ENCODE measurements around the gene ACER3.

Gene ACER3

DNA sequence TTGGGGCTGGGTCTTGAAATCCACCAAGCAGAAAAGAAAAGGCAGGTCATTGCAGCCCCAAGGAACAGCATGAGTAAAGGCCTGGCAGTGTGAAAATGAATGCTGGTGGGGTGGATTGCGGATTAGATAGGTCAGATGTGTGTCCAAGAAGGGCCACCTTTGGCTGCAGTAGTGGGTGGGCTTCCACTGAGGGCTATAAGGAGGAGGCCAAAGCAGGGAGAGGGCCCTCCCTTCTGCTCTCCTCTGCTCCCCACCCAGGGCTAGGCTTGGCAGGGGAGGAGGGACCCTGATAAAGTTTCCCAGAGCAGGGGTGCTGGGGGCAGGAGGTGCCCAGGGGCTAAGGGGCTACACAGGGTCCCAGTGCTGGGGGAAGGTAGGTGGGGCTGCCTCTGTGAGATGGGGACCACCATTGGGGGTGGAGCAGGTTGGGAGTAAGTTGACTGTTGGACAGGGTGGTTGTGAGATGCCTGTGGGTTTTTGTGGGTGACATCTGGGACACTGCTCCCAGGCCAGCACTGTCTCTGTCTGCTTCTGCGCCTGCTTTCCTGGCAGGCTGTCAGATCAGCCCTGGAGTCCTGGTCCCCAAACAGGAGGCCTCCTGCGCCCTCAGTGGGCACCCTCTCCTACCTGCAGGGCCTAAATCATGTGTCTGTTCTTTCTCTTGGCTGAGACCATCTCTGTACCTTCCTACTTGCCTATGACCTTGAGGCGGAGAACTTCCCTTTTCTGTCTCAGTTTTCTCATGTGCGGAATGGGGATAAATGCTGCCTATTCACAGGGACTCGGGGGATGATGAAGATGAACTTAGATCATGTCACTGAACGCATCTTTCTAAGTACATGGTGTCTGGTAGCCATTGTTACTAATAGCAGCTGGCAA, 208.0 kb downstream of the ACER3 start:
- Histone ChIP-seq H3K4me1 (ENCODE audit: control insufficient read depth in 2 of 2, insufficient read depth in 1 of 2, low read depth in 1 of 2, low read length in 2 of 2) (peaks cover 10 to 25% of the 10 kb centered on the region in 2 donors), H3K27me3 (ENCODE audit: control insufficient read depth in 3 of 3, insufficient read depth in 3 of 3, low read depth in 1 of 3, low read length in 3 of 3) (peaks cover 0 to 3% (median 0%) of the 10 kb centered on the region in 3 experiments), H3K18ac (ENCODE audit: low read length) (peak overlapping the region; percentile 38), H2BK5ac (ENCODE audit: low read length) (peak overlapping the region; percentile 76), H4K91ac (ENCODE audit: low read depth, low read length, poor library complexity) (no peak overlapping the region), H3K27ac (replicated peaks; ENCODE audit: low read length) (no peak overlapping the region), H2BK120ac (ENCODE audit: low read depth, low read length) (no peak overlapping the region), H2AK5ac (ENCODE audit: low read depth, low read length) (peak overlapping the region; percentile 66), H4K8ac (ENCODE audit: low read depth, low read length) (no peak overlapping the region), H2BK12ac (ENCODE audit: low read length) (no peak overlapping the region), H3K4me2 (ENCODE audit: insufficient read depth, low read length, poor library complexity, severe bottlenecking) (no peak overlapping the region), H3K9ac (ENCODE audit: low read depth, low read length, poor library complexity) (no peak overlapping the region), H2BK15ac (ENCODE audit: low read length) (peak overlapping the region; percentile 70), H3K23ac (ENCODE audit: low read depth, low read length, poor library complexity) (no peak overlapping the region), H3K9me3 (replicated peaks in 1 of 2; ENCODE audit: control insufficient read depth in 2 of 2, insufficient read depth in 1 of 2, low read depth in 1 of 2, low read length in 2 of 2) (no peaks in the 10 kb centered on the region), H2AFZ (ENCODE audit: low read length) (no peak overlapping the region), H3K14ac (ENCODE audit: low read length) (no peak overlapping the region), H3K4me3 (ENCODE audit: low read length in 2 of 2) (peak overlapping the region in 1 of 2 donors; percentile 83), H3K79me1 (ENCODE audit: low read depth, low read length) (peaks cover 2% of the 10 kb centered on the region), H3K4ac (ENCODE audit: low read length) (no peak overlapping the region), H3K36me3 (replicated peaks in 1 of 2; ENCODE audit: control insufficient read depth in 2 of 2, insufficient read depth in 2 of 2, low read length in 2 of 2) (peaks cover 0 to 14% of the 10 kb centered on the region in 2 donors)
- WGBS, 2 donors (ENCODE audit: extremely low coverage in 2 of 2, insufficient read length in 2 of 2, insufficient replicate concordance in 1 of 2), result no CpG with 5 or more reads among the region's 7 CpGs
- no peak for DNase-seq (ENCODE audit: low spot score)

GRCh38 chr11:77069336-77069968, 208.7 kb downstream of the ACER3 start:
- Histone ChIP-seq H2AFZ (ENCODE audit: low read length) (no peak overlapping the region), H3K27ac (replicated peaks; ENCODE audit: low read length) (no peak overlapping the region), H3K9ac (ENCODE audit: low read depth, low read length, poor library complexity) (no peak overlapping the region), H4K8ac (ENCODE audit: low read depth, low read length) (no peak overlapping the region), H2BK15ac (ENCODE audit: low read length) (peak overlapping the region; percentile 73), H2BK5ac (ENCODE audit: low read length) (no peak overlapping the region), H3K23ac (ENCODE audit: low read depth, low read length, poor library complexity) (no peak overlapping the region), H3K36me3 (replicated peaks in 1 of 2; ENCODE audit: control insufficient read depth in 2 of 2, insufficient read depth in 2 of 2, low read length in 2 of 2) (peaks cover 0 to 14% of the 10 kb centered on the region in 2 donors), H3K27me3 (ENCODE audit: control insufficient read depth in 3 of 3, insufficient read depth in 3 of 3, low read depth in 1 of 3, low read length in 3 of 3) (peaks cover 0 to 3% (median 0%) of the 10 kb centered on the region in 3 experiments), H2AK5ac (ENCODE audit: low read depth, low read length) (peak overlapping the region; percentile 33), H3K4ac (ENCODE audit: low read length) (no peak overlapping the region), H3K18ac (ENCODE audit: low read length) (peak overlapping the region; percentile 27), H3K4me3 (ENCODE audit: low read length in 2 of 2) (no peak overlapping the region), H3K14ac (ENCODE audit: low read length) (peak overlapping the region; percentile 60), H3K4me1 (ENCODE audit: control insufficient read depth in 2 of 2, insufficient read depth in 1 of 2, low read depth in 1 of 2, low read length in 2 of 2) (peaks cover 10 to 25% of the 10 kb centered on the region in 2 donors), H3K4me2 (ENCODE audit: insufficient read depth, low read length, poor library complexity, severe bottlenecking) (no peak overlapping the region), H4K91ac (ENCODE audit: low read depth, low read length, poor library complexity) (no peak overlapping the region), H2BK12ac (ENCODE audit: low read length) (no peak overlapping the region), H3K79me1 (ENCODE audit: low read depth, low read length) (peaks cover 2% of the 10 kb centered on the region), H2BK120ac (ENCODE audit: low read depth, low read length) (no peak overlapping the region), H3K9me3 (replicated peaks in 1 of 2; ENCODE audit: control insufficient read depth in 2 of 2, insufficient read depth in 1 of 2, low read depth in 1 of 2, low read length in 2 of 2) (no peaks in the 10 kb centered on the region)
- WGBS, 2 donors (ENCODE audit: extremely low coverage in 2 of 2, insufficient read length in 2 of 2, insufficient replicate concordance in 1 of 2), result no CpG with 5 or more reads among the region's 6 CpGs
- DNase-seq (ENCODE audit: low spot score), result no peak

DNA sequence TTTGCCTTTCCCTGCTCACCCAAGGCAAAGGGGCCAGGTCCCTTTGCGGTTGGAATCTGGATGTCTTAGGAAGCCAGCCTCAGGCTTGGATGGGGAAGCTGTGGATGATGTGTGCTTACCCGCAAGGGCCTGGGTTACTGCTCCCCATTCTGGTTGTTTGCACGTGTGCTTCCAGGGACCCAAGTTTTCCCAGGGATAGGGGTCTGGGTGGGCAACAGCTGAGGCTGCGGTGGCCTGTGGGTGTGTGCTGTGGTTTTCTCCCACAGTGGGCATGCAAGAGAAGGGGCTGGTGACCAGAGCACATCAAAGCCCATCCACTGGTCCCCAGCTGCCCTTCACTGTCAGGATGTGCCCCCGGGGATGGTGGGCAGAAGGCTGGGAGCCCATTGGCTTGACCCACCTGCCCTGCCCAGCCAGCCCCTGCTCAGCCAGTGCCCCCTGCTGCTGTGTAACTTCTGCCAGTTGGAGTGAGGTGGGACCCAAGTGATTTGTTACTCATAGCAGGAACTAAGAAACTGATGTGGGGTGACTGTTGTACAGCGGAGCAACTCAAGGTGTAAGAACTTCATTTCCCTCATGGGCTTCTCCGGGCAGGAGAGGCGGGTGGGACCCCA, 209.4 kb downstream of the ACER3 start:
- no peak overlapping the region for H2AFZ ChIP-seq (ENCODE audit: low read length)
- H3K4me1 ChIP-seq (ENCODE audit: control insufficient read depth in 2 of 2, insufficient read depth in 1 of 2, low read depth in 1 of 2, low read length in 2 of 2), result peaks cover 10 to 25% of the 10 kb centered on the region in 2 donors
- no peaks in the 10 kb centered on the region for H3K27me3 ChIP-seq (ENCODE audit: control insufficient read depth in 3 of 3, insufficient read depth in 3 of 3, low read depth in 1 of 3, low read length in 3 of 3)
- no peak overlapping the region for H2BK120ac ChIP-seq (ENCODE audit: low read depth, low read length)
- no peak overlapping the region for H2BK12ac ChIP-seq (ENCODE audit: low read length)
- no peak for DNase-seq (ENCODE audit: low spot score)
- peak overlapping the region; percentile 68 for H2AK5ac ChIP-seq (ENCODE audit: low read depth, low read length)
- H3K9ac ChIP-seq (ENCODE audit: low read depth, low read length, poor library complexity), result no peak overlapping the region
- H3K9me3 ChIP-seq (replicated peaks in 1 of 2; ENCODE audit: control insufficient read depth in 2 of 2, insufficient read depth in 1 of 2, low read depth in 1 of 2, low read length in 2 of 2), result no peaks in the 10 kb centered on the region
- no peak overlapping the region for H3K4ac ChIP-seq (ENCODE audit: low read length)
- H3K4me2 ChIP-seq (ENCODE audit: insufficient read depth, low read length, poor library complexity, severe bottlenecking), result no peak overlapping the region
- H2BK15ac ChIP-seq (ENCODE audit: low read length), result peak overlapping the region; percentile 73
- H3K79me1 ChIP-seq (ENCODE audit: low read depth, low read length), result peaks cover 2% of the 10 kb centered on the region
- no CpG with 5 or more reads among the region's 8 CpGs for WGBS, 2 donors (ENCODE audit: extremely low coverage in 2 of 2, insufficient read length in 2 of 2, insufficient replicate concordance in 1 of 2)
- no peak overlapping the region for H3K27ac ChIP-seq (replicated peaks; ENCODE audit: low read length)
- no peak overlapping the region for H4K91ac ChIP-seq (ENCODE audit: low read depth, low read length, poor library complexity)
- peaks cover 0 to 14% of the 10 kb centered on the region in 2 donors for H3K36me3 ChIP-seq (replicated peaks in 1 of 2; ENCODE audit: control insufficient read depth in 2 of 2, insufficient read depth in 2 of 2, low read length in 2 of 2)
- peak overlapping the region; percentile 58 for H3K18ac ChIP-seq (ENCODE audit: low read length)
- no peak overlapping the region for H4K8ac ChIP-seq (ENCODE audit: low read depth, low read length)
- no peak overlapping the region for H3K4me3 ChIP-seq (ENCODE audit: low read length in 2 of 2)
- peak overlapping the region; percentile 60 for H3K14ac ChIP-seq (ENCODE audit: low read length)
- H3K23ac ChIP-seq (ENCODE audit: low read depth, low read length, poor library complexity), result no peak overlapping the region
- H2BK5ac ChIP-seq (ENCODE audit: low read length), result peak overlapping the region; percentile 56

- Histone ChIP-seq H3K9me3 (replicated peaks in 1 of 2; ENCODE audit: control insufficient read depth in 2 of 2, insufficient read depth in 1 of 2, low read depth in 1 of 2, low read length in 2 of 2) (no peaks in the 10 kb centered on the region), H3K36me3 (replicated peaks in 1 of 2; ENCODE audit: control insufficient read depth in 2 of 2, insufficient read depth in 2 of 2, low read length in 2 of 2) (peaks cover 0 to 18% of the 10 kb centered on the region in 2 donors), H3K23ac (ENCODE audit: low read depth, low read length, poor library complexity) (no peak overlapping the region), H3K4ac (ENCODE audit: low read length) (no peak overlapping the region), H3K4me3 (ENCODE audit: low read length in 2 of 2) (no peak overlapping the region), H3K27me3 (ENCODE audit: control insufficient read depth in 3 of 3, insufficient read depth in 3 of 3, low read depth in 1 of 3, low read length in 3 of 3) (no peaks in the 10 kb centered on the region), H4K8ac (ENCODE audit: low read depth, low read length) (no peak overlapping the region), H3K27ac (replicated peaks; ENCODE audit: low read length) (no peak overlapping the region), H2BK15ac (ENCODE audit: low read length) (peak overlapping the region; percentile 0), H4K91ac (ENCODE audit: low read depth, low read length, poor library complexity) (no peak overlapping the region), H2BK5ac (ENCODE audit: low read length) (no peak overlapping the region), H3K4me1 (ENCODE audit: control insufficient read depth in 2 of 2, insufficient read depth in 1 of 2, low read depth in 1 of 2, low read length in 2 of 2) (peaks cover 10 to 20% of the 10 kb centered on the region in 2 donors), H2AK5ac (ENCODE audit: low read depth, low read length) (no peak overlapping the region), H3K4me2 (ENCODE audit: insufficient read depth, low read length, poor library complexity, severe bottlenecking) (no peak overlapping the region), H2BK120ac (ENCODE audit: low read depth, low read length) (no peak overlapping the region), H3K18ac (ENCODE audit: low read length) (peak overlapping the region; percentile 51), H2AFZ (ENCODE audit: low read length) (no peak overlapping the region), H2BK12ac (ENCODE audit: low read length) (no peak overlapping the region), H3K14ac (ENCODE audit: low read length) (no peak overlapping the region), H3K79me1 (ENCODE audit: low read depth, low read length) (peaks cover 2% of the 10 kb centered on the region), H3K9ac (ENCODE audit: low read depth, low read length, poor library complexity) (peak overlapping the region; percentile 55)
- no peak for DNase-seq (ENCODE audit: low spot score)
- no CpG with 5 or more reads among the region's 7 CpGs for WGBS, 2 donors (ENCODE audit: extremely low coverage in 2 of 2, insufficient read length in 2 of 2, insufficient replicate concordance in 1 of 2)
Observed at GRCh38 chr11:77071077-77071476, 210.4 kb downstream of the ACER3 start.
